DOHH2 (cell line): ENCODE results near the gene COL6A5.

ENCODE experiments used
- EZH2phosphoT487 ChIP-seq: fragments of 200-600 bp; sonication (generic); IDR thresholded peaks from 2 replicates; pipeline ENCODE4 v1.6.1; 2017; ENCODE audit warnings: borderline replicate concordance, mild to moderate bottlenecking, antibody characterized with exemption, low read length, moderate library complexity, mixed read lengths
- TF ChIP-seq, protein P1 (sequence below): fragments of 200-600 bp; sonication (generic); IDR thresholded peaks from one replicate; pipeline ENCODE4 v1.5.1; 2014; ENCODE audit warnings: antibody characterized with exemption, mild to moderate bottlenecking, low read depth, low read length; ENCODE audit not compliant: poor library complexity, severe bottlenecking

DNA sequence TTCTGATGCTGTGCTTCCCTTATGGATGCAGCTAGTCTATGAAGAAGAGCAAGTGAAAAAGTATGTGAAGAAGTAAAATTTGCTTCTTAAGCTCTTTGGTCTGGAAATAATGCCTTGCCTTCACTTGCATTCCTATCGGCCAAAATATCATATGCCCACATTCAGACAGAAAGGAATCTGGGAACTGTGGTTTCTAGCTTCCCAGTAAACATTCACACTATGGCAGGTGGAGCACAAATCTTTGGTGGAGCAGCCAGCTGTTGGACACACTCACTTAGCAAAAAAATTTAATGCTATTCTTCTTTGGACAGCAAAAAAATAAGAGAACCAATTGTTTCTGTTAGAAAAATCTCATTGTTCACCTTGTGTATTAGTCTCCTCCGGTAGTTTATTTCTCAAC is 159.2 kb downstream of the COL6A5 start:
- TF ChIP-seq, protein P1, sequence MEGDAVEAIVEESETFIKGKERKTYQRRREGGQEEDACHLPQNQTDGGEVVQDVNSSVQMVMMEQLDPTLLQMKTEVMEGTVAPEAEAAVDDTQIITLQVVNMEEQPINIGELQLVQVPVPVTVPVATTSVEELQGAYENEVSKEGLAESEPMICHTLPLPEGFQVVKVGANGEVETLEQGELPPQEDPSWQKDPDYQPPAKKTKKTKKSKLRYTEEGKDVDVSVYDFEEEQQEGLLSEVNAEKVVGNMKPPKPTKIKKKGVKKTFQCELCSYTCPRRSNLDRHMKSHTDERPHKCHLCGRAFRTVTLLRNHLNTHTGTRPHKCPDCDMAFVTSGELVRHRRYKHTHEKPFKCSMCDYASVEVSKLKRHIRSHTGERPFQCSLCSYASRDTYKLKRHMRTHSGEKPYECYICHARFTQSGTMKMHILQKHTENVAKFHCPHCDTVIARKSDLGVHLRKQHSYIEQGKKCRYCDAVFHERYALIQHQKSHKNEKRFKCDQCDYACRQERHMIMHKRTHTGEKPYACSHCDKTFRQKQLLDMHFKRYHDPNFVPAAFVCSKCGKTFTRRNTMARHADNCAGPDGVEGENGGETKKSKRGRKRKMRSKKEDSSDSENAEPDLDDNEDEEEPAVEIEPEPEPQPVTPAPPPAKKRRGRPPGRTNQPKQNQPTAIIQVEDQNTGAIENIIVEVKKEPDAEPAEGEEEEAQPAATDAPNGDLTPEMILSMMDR = no peak
- TF ChIP-seq EZH2phosphoT487 = no peak
